GM03348 (cell line): Measurements from ENCODE around the gene CASZ1.

Experiments used
- DNase-seq: peaks from one replicate; pipeline ENCODE4 v3.0.0; 2012; ENCODE audit warnings: low spot score

The CASZ1 gene

DNA sequence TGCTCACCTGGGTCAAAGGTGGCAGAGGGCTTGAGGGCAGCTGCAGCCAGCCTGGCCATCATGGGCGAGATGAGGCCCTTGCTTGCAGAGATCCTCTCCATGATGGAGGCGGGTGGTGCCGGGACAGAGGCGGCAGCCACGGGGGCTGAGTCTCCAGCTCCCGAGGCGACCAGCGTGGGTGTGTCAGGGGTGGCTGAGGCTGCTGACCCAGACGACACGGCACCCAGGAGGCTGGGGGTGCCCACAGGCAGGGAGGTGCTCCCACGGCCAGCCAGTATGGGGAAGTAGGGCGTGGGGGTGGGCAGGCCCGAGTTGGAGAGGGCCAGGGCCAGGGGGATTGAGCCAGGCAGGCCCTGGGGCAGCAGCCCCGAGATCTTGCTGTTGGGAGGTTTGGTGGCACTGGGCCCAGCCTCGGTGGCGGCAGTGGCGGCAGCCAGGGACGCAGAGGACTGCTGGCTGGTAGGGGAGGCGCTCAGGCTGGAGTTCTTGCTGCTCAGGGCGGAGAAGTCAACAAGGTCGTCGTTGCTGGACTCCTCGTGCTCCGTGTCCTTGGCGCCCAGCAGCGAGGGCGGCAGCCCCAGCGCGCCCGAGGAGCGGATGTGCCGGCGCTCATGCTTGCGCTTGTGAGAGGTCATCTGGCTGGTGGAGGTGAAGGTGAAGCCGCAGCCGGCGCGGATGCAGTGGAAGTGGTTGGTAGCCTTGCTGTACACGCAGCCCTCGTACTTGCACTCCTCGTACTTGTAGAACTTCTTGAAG, 142.9 kb downstream of the CASZ1 start:
- no peak for DNase-seq

- no peak for DNase-seq
These were observed 143.8 kb downstream of the CASZ1 start for GRCh38 chr1:10652626-10653025.

GRCh38 chr1:10651793-10652192, 144.7 kb downstream of the CASZ1 start:
- no peak for DNase-seq

GRCh38 chr1:10651389-10651766, 145.1 kb downstream of the CASZ1 start:
- no peak for DNase-seq

DNA sequence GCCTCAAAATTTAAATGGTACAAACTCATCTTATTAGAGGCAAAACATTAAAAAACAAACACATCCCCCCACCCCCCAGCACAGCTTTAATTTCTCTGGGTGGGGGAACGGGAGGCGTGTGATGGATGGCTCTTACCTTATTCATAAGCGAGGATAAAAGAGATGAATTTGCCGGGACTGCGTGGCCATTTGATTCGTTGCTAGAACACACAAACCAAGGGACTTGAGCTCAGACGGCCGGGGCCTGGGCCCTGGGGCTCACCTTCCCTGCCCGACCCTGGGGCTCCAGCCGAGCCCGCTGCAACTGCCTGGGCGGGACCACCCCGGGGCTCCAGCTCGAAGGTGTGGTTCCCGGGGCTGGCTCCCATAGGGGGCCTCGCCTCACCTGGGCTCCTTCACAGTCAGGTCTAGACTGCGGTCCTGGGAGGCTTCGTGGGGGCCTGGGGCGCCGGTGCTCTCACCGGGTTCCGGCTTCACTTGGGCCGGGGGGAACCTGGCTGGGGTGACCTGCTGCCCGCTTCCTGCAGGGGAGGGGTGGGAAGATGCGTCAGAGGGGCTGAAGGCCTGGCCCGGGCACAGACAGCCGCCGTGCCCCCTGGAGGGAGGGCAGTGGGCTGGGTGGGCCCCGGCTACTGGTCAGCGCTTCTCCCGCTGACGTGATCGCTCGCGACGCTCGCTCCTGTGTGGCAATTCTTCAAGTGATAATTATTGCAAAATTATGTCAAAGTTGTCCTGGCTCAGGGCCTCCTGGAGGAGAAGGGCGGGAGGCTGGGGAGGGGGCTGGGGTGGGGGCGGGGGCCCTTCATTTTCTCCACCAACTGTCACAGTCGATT, 145.7 kb downstream of the CASZ1 start:
- no peak for DNase-seq

DNA sequence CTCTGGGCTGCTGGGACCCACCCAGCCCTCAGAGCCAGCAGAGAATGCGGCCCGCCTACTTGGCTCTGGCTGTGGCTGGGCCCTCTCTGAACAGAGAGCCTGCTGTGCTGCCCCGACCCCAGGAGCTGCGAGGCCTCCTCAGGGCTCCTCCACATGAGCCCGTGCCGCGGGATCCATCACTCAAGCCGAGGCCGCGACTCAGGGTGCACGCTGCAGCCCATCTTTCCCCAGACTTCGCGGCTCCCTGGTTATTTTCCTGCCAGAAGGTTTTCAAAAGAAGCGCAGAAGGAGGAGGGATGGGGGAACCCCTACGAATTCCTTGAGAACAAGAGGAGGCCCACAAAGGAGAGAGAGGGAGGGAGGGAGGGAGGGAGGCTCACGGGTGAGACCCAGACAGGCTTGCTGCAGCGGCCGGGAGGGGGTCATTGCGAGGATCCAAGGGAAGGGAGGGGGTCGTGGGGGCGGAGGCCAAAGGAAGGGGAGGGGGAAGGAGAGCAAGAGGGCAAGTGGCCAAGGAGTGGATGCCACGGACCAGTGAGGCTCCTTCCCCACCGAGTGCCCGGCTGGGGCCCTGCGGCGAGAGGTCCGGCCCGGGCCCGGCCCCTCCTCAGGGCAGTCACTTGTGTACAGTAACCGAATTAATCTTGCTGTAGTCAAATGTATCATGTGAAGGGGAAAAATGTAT, 146.8 kb downstream of the CASZ1 start:
- DNase-seq: no peak

DNA sequence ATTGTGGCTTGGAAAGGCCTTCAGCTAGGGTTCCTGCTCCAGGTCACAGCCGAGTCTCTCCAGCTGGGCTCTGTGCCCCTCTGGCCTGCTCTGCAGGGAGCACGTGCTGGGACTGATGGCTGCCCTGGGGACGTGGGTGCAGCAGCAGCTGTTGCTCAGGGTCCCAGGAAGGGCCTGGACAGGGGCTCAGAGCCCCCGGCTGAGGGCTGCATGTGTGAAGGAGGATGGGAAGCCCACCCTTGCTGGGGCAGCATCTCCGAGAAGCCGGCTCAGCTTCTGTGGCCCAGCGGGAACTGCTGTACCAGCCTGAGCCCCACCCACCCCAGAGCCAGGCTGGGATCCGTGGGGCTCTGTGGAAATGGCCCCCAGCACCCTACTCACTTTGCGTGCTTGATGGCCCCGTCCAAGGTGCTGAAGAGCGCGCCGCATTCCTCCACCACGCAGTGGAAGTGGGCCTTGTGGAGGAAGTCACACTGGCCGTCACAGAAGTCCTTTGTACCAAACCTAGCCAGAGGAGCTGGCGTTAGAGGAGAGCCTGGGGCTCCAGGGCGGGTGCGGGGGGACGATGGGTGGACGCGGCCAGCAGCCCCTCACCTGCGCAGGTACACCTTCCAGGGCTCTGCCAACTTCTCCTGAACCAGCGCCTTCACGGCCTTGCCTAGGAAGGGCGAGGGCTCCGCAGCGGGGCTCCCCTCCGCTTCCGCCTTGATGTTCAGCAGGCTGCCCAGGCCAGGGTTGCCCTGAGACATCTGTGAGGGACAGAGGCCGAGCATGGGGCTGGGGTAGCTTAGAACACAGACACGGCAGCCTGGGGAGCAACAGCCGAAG, 147.5 kb downstream of the CASZ1 start:
- DNase-seq: no peak

GRCh38 chr1:10647414-10648170, 148.9 kb downstream of the CASZ1 start:
- DNase-seq: no peak

DNA sequence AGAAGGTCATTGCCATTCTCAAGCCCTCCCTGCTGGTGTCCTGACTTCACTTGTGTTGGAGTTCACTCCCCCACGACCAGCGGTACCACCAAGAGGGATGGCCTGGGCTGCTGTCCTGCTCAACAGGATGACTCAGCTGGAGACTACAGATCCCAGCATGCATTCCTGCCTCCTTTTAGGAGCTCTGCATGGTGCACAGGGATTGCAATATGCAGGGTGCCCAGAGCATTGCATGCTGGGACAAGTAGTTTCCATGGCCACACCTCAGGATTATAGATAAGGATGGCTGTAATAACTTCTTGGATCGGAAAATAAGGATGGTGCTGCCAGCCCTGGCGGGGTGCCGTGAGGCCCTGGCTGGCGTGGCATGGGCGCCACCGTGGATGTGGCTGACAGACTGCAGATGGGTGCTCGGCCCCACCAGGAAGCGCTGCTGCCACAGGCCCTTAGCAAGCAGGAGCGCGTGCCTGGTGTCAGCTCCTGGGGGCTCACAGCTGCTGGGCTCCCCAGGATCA, 150.0 kb downstream of the CASZ1 start:
- peak; percentile 61 for DNase-seq

DNA sequence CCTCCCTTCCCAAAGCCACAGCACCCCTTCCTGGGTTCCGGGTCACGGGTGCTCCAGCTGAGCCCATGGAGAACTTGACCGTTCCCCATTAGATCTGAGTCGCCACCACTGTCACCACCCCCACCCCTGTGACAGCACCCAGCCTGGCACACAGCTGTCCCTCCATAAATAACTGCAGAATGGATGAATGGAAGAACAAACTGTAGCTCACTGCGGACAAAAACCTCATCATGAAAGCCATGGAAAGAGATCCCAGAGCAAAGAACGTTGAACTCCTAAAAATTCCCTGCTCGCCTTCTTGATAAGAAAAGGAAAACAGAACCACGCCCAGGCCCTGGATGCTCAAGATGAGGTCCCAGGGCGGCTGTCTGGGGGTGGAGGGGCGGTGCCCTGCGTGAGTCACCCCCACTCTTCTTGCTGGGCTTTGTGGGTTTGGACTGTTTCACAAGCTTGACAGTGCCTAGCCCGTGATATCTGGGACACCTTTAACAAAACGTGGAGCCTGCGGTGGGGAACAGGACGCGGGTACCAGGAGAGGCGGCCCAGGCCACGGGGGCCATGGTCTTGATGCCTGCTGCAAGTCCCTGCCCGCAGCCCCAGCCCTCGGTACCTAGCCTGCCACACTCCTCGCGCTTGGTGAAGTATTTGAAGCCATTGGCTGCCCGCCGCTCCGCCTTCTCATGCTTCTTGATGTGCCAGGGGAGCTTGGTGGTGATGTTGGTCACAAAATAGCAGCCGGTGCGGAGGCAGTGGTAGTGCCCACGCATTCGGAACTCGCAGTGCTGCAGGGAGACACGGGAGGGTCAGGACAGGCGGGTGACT, 151.9 kb downstream of the CASZ1 start:
- peak; percentile 36 for DNase-seq

DNA sequence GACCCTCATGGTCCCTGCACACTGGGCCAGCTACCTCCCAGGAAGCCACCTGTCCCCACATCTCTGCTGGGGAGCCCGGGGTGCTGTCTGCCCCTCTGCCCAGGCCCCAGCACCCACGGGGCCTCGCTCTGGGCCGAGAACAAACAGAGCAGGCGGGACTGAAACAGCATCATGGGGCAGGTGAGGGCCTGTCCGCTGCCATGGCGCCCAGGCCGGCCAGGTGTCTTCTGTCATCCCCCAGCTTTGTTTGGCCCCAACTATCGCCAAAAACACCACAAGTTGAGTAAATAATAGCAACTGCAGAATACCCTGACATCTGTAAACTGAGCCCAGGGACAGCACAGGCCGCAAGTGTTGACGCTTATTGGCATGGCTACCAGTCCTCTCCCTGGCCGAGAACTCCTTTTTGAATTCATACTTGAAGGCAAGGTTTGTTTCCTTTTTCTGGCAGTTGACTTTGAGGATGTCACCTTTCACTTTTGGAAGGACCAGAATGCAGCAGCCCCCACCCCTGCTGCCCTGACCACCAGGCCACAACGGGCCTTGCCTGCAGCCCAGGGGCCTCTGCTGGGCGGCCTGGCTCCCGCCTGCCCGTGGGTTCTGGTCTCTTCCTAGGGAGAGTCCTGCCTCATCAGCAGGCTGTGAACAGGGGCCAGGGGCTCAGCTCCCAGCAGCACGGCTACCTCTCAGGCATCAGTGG, 152.7 kb downstream of the CASZ1 start:
- DNase-seq: no peak

GRCh38 chr1:10642403-10643080, 153.9 kb downstream of the CASZ1 start:
- DNase-seq: no peak

GRCh38 chr1:10641976-10642375, 154.5 kb downstream of the CASZ1 start:
- DNase-seq: no peak

- no peak for DNase-seq
These were observed 155.4 kb downstream of the CASZ1 start for GRCh38 chr1:10640843-10641553.

DNA sequence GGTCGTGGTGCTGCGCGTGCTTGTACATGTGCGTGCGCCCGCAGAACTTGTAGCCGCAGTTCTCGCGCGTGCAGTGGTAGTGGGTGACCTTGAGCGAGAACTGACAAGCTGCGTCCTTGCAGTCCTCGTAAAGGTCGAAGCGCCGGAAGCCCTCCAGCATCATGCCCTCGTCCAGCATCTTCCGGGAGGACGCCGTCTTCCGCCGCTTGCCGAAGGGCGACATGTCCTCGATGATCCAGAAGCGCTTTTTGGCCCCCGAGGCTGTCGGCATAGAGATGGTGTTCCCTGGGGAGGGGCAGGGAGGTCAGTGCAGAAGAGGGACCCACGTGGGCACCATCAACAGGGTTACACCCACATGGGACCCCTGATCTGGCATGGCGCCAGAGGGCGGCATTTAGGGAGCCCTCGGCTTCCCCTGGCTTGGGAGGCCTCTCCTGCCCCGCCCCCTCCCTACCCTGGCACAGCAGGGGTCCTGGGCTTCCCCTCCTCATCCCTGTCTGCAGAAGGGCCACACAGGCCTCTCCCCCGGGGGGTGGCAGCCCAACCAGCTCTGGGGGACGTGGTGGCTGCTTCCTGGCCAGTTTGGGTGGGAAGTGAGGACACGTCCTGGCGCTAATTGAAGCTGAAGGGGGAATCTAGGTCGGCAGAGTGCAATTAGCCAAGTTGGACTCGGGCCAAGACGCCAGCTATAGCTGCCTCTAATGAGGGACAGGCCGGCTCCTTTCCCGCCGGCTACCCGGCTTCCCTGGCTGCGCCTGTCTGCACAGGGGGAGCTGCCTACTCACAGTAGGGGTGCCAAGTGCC, 156.5 kb downstream of the CASZ1 start:
- DNase-seq: no peak

DNA sequence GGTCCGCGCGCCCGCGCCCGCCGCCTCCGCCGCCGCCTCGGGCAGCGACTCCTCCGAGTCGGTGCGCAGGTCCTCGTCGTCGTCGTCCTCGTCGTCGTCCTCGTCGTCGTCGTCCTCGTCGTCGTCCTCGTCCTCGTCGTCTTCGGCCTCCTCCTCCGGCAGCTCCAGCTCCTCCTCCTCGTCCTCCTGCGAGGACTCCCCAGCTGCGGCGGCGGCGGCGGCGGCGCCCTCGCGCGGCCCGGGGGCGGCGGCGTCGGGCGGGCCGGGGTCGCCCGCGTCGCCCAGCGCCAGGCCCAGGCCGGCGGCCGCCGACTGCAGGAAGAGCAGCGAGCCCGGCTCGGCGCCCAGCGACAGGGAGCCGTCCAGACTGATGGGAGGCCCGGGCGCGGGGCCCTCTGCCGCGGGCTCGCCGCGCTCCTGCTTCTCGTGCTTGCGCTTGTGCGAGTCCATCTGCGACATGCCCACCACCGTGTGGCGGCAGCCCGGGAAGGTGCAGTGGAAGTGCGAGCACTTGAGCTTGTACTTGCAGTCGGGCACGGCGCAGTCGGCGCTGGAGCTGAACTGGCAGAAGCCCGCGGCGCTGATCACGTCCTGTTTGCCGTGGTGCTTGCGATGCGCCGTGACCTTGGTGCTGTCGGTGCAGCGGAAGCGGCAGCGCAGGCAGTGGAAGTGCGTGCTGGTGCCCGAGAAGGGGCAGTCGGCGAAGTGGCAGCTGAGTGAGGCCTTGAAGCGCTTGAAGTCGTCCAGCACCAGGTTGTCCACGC, 157.3 kb downstream of the CASZ1 start:
- DNase-seq: no peak

DNA sequence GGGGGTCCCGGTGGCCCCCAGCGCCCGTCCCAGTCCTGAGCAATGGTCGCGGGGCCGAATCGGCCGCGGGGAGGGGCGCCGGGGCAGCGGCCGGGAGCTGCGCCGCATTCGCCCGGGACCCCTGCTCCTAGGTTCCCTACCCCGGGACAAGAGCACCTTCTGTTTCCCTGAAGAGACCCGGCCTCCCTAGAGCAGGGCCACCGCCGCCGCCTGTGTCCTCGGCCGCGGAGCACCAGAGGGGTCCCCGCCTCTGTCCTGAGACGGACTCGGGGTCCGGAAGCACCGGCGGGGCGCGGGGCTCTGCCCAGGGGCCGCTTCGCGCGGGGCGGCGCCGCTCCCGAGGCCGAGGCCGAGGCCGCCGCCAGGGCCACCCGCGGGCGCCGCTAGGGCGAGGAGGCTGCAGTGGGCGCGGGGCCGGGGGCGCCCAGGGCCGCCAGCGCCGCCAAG, 157.9 kb downstream of the CASZ1 start:
- no peak for DNase-seq
